Neural cell (in vitro differentiated cells): Measurements from ENCODE around the gene TPPP3. TPM values are rescaled to one million over a fixed set of nuclear protein-coding genes. Genes with fewer than 3 reads are reported as not detected.

Experiments used
- H2AFZ ChIP-seq: fragments of 200-600, 300-800 bp; sonication (generic), shearing (Covaris generic); 2 replicates; pipeline ENCODE4 v1.6.0; 2014; ENCODE audit warnings: low read depth, mild to moderate bottlenecking, antibody characterized with exemption, low read length, moderate library complexity
- H3F3A ChIP-seq: fragments of 200-600 bp; shearing (Covaris generic); 2 replicates; pipeline ENCODE4 v1.6.1; 2016; ENCODE audit warnings: mild to moderate bottlenecking, moderate library complexity, mixed read lengths, antibody characterized with exemption, low read length; ENCODE audit not compliant: insufficient read depth, poor library complexity, severe bottlenecking
- H3K27ac ChIP-seq: fragments of 200-600, 300-800 bp; sonication (generic), shearing (Covaris generic); 2 replicates; pipeline ENCODE4 v1.5.1; 2014; ENCODE audit warnings: mild to moderate bottlenecking, low read length, moderate library complexity
- H3K27me3 ChIP-seq: fragments of 300-800, 200-600 bp; sonication (generic), shearing (Covaris generic); 2 replicates; pipeline ENCODE4 v1.6.0; 2014; ENCODE audit warnings: mild to moderate bottlenecking, low read depth, low read length, moderate library complexity; ENCODE audit not compliant: insufficient read depth
- H3K36me3 ChIP-seq: fragments of 300-800, 200-600 bp; sonication (generic), shearing (Covaris generic); 2 replicates; pipeline ENCODE4 v1.5.1; 2014; ENCODE audit warnings: mild to moderate bottlenecking, antibody characterized with exemption, low read length, moderate library complexity; ENCODE audit not compliant: insufficient read depth
- H3K4me2 ChIP-seq: fragments of 300-800, 200-600 bp; sonication (generic), shearing (Covaris generic); 2 replicates; pipeline ENCODE4 v1.6.0; 2014; ENCODE audit warnings: mild to moderate bottlenecking, low read length
- H3K4me3 ChIP-seq: fragments of 300-800, 200-600 bp; sonication (generic), shearing (Covaris generic); 2 replicates; pipeline ENCODE4 v1.5.1; 2014; ENCODE audit warnings: mild to moderate bottlenecking, low read length, moderate library complexity
- H3K79me2 ChIP-seq: fragments of 200-600 bp; shearing (Covaris generic); replicated peaks from 2 replicates; pipeline ENCODE4 v1.6.0; 2014; ENCODE audit warnings: mild to moderate bottlenecking, low read length, moderate library complexity; ENCODE audit not compliant: insufficient read depth
- H3K9ac ChIP-seq: fragments of 300-800, 200-600 bp; sonication (generic), shearing (Covaris generic); 2 replicates; pipeline ENCODE4 v1.6.1; 2016; ENCODE audit warnings: mild to moderate bottlenecking, low read length, mixed read lengths
- H3K9me2 ChIP-seq: fragments of 200-600 bp; shearing (Covaris generic); 2 replicates; pipeline ENCODE4 v1.6.1; 2016; ENCODE audit warnings: mild to moderate bottlenecking, low read length, mixed read lengths; ENCODE audit not compliant: insufficient read depth
- H3K9me3 ChIP-seq: fragments of 200-600, 300-800 bp; sonication (generic), shearing (Covaris generic); 2 replicates; pipeline ENCODE4 v1.6.1; 2016; ENCODE audit warnings: mild to moderate bottlenecking, mixed run types, low read length, moderate library complexity, mixed read lengths
- H4K20me1 ChIP-seq: fragments of 200-600 bp; shearing (Covaris generic); 2 replicates; pipeline ENCODE4 v1.6.1; 2016; ENCODE audit warnings: mild to moderate bottlenecking, mixed run types; ENCODE audit not compliant: insufficient read depth
- CTCF ChIP-seq: fragments of 450-650 bp; IDR thresholded peaks from 2 replicates; pipeline ENCODE4 v1.5.1; 2014; ENCODE audit warnings: antibody characterized with exemption, mild to moderate bottlenecking, moderate library complexity; ENCODE audit not compliant: poor library complexity, severe bottlenecking
- EP300 ChIP-seq: fragments of 450-650 bp; conservative IDR thresholded peaks from 2 replicates; pipeline ENCODE4 v1.6.1; 2014; ENCODE audit warnings: antibody characterized with exemption, mild to moderate bottlenecking, moderate library complexity; ENCODE audit not compliant: poor library complexity, severe bottlenecking
- EZH2 ChIP-seq: fragments of 200-600, 300-800 bp; shearing (Covaris generic), sonication (generic); IDR thresholded peaks from 2 replicates; pipeline ENCODE4 v1.6.1; 2014; ENCODE audit warnings: antibody characterized with exemption, low read length, borderline replicate concordance, mild to moderate bottlenecking; ENCODE audit not compliant: insufficient read depth, poor library complexity, severe bottlenecking
- MXI1 ChIP-seq: fragments of 450-650 bp; conservative IDR thresholded peaks from 2 replicates; pipeline ENCODE4 v1.6.1; 2014; ENCODE audit warnings: antibody characterized with exemption, mild to moderate bottlenecking; ENCODE audit not compliant: poor library complexity, severe bottlenecking
- POLR2AphosphoS5 ChIP-seq: IDR thresholded peaks from 2 replicates; pipeline ENCODE4 v1.6.1; 2012
- RAD21 ChIP-seq: fragments of 450-650 bp; conservative IDR thresholded peaks from 2 replicates; pipeline ENCODE4 v1.6.1; 2014; ENCODE audit warnings: antibody characterized with exemption, mild to moderate bottlenecking, moderate library complexity
- REST ChIP-seq: IDR thresholded peaks from 2 replicates; pipeline ENCODE4 v1.6.1; 2012; ENCODE audit warnings: borderline replicate concordance
- SMC3 ChIP-seq: fragments of 450-650 bp; conservative IDR thresholded peaks from 2 replicates; pipeline ENCODE4 v1.6.1; 2014; ENCODE audit warnings: antibody characterized with exemption, mild to moderate bottlenecking, moderate library complexity; ENCODE audit not compliant: poor library complexity
- TAF1 ChIP-seq: IDR thresholded peaks from 2 replicates; pipeline ENCODE4 v1.6.1; 2012; ENCODE audit warnings: low read depth
- polyA plus RNA-seq: library from polyadenylated mRNA; depleted of rRNA; stranded (reverse); fragments of >200 nt; gene quantifications from 2 replicates; pipeline ENCODE4 v1.2.3, GENCODE V29; 2014

Gene TPPP3
- polyA plus RNA-seq, 1 donor from 2014 or later: 2.7 TPM

GRCh38 chr16:67431775-67432505 lies 38.6 kb upstream of the TPPP3 start:
- Histone ChIP-seq H3K9me2 (no peaks in the 10 kb centered on the region), H3K27ac (no peak overlapping the region), H3K9ac (no peak overlapping the region), H3K79me2 (no peaks in the 10 kb centered on the region), H3K4me2 (no peak overlapping the region), H3K27me3 (peaks cover 40% of the 10 kb centered on the region), H3K9me3 (no peaks in the 10 kb centered on the region), H3K4me3 (peak overlapping the region; percentile 48), H3K36me3 (no peaks in the 10 kb centered on the region), H4K20me1 (no peaks in the 10 kb centered on the region), H3F3A (no peaks in the 10 kb centered on the region), H2AFZ (no peak overlapping the region)
- no peak for TF ChIP-seq TAF1

- peak within 1 kb of the TSS; percentile 26 for H3K9ac ChIP-seq
Observed at GRCh38 chr16:67430977-67431774, 37.9 kb upstream of the TPPP3 start, which contains the start of gene HSD11B2. Gene HSD11B2 (plus strand): TSS chr16:67431121. CDS start chr16:67431249, 128 bp downstream.

GRCh38 chr16:67430504-67430976 lies 37.2 kb upstream of the TPPP3 start:
- Histone ChIP-seq H3K9ac (peak overlapping the region; percentile 26), H3K36me3 (no peaks in the 10 kb centered on the region), H3K4me3 (peak overlapping the region; percentile 65), H2AFZ (no peak overlapping the region), H3K9me2 (no peaks in the 10 kb centered on the region), H3K27me3 (peaks cover 40% of the 10 kb centered on the region), H3K4me2 (no peak overlapping the region), H3K79me2 (no peaks in the 10 kb centered on the region), H3F3A (no peaks in the 10 kb centered on the region), H4K20me1 (no peaks in the 10 kb centered on the region), H3K27ac (no peak overlapping the region), H3K9me3 (no peaks in the 10 kb centered on the region)
- TF ChIP-seq TAF1: no peak
- no peak for TF ChIP-seq REST
- peak; percentile 69 for TF ChIP-seq EZH2
- TF ChIP-seq CTCF: no peak
- TF ChIP-seq EP300: no peak
- no peak for TF ChIP-seq RAD21
- no peak for TF ChIP-seq SMC3

More at GRCh38 chr16:67430977-67431774, 37.9 kb upstream of the TPPP3 start, which contains the start of gene HSD11B2:
- Histone ChIP-seq H3K9me3 (no peaks in the 10 kb centered on the region), H3K79me2 (no peaks in the 10 kb centered on the region), H3K4me2 (no peak within 1 kb of the TSS), H3K27ac (no peak within 1 kb of the TSS), H2AFZ (no peak within 1 kb of the TSS), H3K27me3 (peaks cover 40% of the 10 kb centered on the region), H4K20me1 (no peaks in the 10 kb centered on the region), H3K36me3 (no peaks in the 10 kb centered on the region), H3F3A (no peaks in the 10 kb centered on the region), H3K4me3 (peak within 1 kb of the TSS; percentile 65), H3K9me2 (no peaks in the 10 kb centered on the region)
- TF ChIP-seq CTCF: peak; percentile 55
- no peak for TF ChIP-seq MXI1
- TF ChIP-seq POLR2AphosphoS5: no peak
- TF ChIP-seq TAF1: no peak
- TF ChIP-seq RAD21: peak; percentile 42
- no peak for TF ChIP-seq SMC3
- TF ChIP-seq EZH2: no peak
